ENCODE data around the gene KANK2.

DNA sequence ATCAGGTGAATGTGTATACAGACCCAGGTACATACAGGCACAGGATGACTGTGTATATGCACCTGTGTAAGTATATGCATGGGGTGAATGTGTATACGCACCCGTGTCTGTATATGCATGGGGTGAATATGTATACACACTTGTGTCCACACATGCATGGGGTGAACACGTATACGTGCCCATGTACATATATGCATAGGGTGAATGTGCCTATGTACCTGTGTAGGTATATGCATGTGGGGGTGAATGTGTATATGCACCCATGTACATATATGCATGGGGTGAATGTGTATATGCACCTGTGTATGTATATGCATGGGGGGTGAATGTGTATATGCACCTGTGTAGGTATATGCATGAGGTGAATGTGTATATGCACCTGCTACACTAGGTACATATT is 35.2 kb upstream of the KANK2 start:
- TF ChIP-seq, protein P1, sequence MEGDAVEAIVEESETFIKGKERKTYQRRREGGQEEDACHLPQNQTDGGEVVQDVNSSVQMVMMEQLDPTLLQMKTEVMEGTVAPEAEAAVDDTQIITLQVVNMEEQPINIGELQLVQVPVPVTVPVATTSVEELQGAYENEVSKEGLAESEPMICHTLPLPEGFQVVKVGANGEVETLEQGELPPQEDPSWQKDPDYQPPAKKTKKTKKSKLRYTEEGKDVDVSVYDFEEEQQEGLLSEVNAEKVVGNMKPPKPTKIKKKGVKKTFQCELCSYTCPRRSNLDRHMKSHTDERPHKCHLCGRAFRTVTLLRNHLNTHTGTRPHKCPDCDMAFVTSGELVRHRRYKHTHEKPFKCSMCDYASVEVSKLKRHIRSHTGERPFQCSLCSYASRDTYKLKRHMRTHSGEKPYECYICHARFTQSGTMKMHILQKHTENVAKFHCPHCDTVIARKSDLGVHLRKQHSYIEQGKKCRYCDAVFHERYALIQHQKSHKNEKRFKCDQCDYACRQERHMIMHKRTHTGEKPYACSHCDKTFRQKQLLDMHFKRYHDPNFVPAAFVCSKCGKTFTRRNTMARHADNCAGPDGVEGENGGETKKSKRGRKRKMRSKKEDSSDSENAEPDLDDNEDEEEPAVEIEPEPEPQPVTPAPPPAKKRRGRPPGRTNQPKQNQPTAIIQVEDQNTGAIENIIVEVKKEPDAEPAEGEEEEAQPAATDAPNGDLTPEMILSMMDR (IDR thresholded peaks at IDR 0.05), result no peak
- TF ChIP-seq POLR2AphosphoS5 (IDR thresholded peaks at IDR 0.05), result no peak
- no peak for TF ChIP-seq POLR2A (IDR thresholded peaks at IDR 0.05)

All from suprapubic skin (tissue), 4 donors.